Endometrium (tissue), 2 donors: Measurements from ENCODE around the gene DCAF5.

Source experiments
- FAIRE-seq: peaks from 2 replicates; lab custom pipeline; 2012; peaks lifted over from hg19 to GRCh38; lab: Jason Lieb, UNC
- donor health status: control.
- donor health status: control.

Gene DCAF5

DNA sequence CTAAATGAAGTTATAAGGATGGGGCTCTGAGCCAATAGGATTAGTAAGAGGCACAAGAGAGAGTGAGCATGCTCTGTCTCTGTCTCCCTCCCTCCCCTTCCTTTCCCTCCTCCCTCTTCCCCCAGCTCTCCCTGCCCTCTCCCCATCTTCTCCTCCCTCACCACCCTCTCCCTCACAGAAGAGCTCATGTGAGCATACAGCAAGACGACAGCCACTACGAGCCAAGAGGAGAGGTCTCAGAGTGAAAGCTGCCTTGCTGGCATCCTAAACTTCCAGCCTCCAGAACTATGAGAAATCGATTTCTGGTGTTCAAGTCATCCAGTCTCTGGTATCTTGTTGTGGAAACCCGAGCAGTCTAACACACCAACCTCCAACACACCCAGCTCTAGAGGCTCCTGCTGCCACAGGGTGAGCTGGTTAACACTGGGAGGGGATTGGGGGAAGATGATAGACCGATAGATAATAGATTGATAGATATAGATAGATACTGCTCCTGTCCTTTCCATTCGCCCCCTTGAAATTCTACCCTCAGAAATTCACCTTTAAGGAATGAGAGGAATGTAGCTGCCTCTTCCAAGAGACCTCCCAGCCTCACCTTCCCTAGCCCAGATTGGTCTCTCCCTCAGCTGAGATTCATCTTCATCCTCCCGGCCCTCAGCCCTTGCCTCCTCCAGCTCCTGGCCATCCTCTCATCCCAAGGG lies 148.0 kb downstream of the DCAF5 start:
- no peak for FAIRE-seq

DNA sequence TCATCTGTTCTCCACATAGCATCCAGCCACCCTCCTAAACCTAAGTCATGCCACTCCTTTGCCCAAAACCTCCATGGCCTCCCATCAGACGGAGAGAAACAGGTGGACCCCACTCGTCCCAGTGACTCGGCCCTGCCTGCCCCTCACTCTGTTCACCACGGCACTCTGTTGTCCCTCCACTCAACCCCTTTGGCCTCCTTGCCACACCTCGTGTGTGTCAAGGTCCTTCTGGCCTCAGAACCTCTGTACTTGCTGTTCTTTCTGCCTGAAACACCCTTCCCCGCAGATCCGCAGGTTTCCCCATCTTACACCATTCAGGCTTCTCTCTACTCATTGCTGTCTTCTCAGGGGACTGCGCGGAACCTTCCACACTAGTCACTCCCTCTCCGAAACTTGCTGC lies 149.3 kb downstream of the DCAF5 start:
- FAIRE-seq: no peak

DNA sequence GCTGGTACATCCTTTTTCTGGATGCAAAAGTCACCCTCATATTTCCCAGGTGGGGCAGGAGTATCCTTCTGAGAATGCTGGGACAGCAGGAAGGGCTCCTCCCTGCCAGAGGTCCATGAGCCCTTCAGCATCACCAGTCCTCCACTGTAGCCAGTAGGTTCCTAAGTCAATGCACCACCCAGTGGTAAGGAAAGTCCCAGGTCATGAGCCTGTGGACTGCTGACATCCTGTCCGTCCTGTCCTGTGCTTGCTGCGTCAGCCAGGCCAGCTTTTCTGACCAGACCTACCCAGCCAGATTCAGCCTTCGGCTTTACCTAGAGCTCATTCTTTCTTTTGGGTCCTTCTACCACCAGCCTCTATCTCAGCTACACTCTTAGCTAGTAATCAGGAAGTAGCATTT lies 150.8 kb downstream of the DCAF5 start:
- FAIRE-seq: no peak

DNA sequence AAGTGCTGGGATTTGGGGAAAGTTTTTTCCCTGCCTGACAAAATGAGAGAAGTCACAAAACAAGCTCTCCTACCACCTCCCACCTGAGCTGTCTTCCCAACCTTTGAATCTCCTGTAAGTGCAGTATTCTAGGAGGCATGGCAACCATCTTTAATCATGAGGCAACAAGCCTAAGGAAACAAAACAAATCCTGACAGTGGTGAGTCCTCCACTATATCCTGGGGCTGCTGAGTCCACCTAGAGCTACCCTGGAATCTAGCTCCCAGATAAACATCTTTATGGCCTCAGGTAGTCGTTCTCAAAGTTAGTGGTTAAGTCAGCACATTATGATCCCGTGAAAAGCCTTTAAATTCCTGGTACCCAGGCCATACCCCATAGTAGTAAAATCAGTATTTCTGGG lies 151.5 kb downstream of the DCAF5 start:
- FAIRE-seq: no peak
